IMR-90 (cell line): ENCODE results near the gene KCNK3.
"Not testable (repeated sequence)": the region's sequence is repeated elsewhere in the genome, so short reads cannot be mapped to it uniquely, and the experiment has no call there.

Source experiments
- BHLHE40 ChIP-seq: fragments of 150-350 bp; IDR thresholded peaks from 2 replicates; pipeline ENCODE4 v1.6.1; 2016; ENCODE audit warnings: mild to moderate bottlenecking, low read depth, low read length
- CEBPB ChIP-seq: IDR thresholded peaks from 2 replicates; pipeline ENCODE4 v1.6.1; 2012; ENCODE audit warnings: low read depth, low read length, improper control_type of control experiment
- MAFK ChIP-seq: IDR thresholded peaks from 2 replicates; pipeline ENCODE4 v1.6.1; 2012; ENCODE audit warnings: low read depth, low read length, improper control_type of control experiment
- MAZ ChIP-seq: IDR thresholded peaks from 2 replicates; pipeline ENCODE4 v1.6.1; 2012; ENCODE audit warnings: low read depth, mild to moderate bottlenecking, low read length, improper control_type of control experiment, moderate library complexity, borderline replicate concordance
- MXI1 ChIP-seq: IDR thresholded peaks from 2 replicates; pipeline ENCODE4 v1.6.1; 2012; ENCODE audit warnings: low read depth, mild to moderate bottlenecking, low read length, moderate library complexity, borderline replicate concordance
- NFE2L2 ChIP-seq: fragments of 150-350 bp; IDR thresholded peaks from 2 replicates; pipeline ENCODE4 v1.6.1; 2016; ENCODE audit warnings: low read depth, mild to moderate bottlenecking, low read length
- POLR2A ChIP-seq: IDR thresholded peaks from 2 replicates; pipeline ENCODE4 v1.6.1; 2012; ENCODE audit warnings: mild to moderate bottlenecking, low read depth, low read length
- RAD21 ChIP-seq: IDR thresholded peaks from 2 replicates; pipeline ENCODE4 v1.6.1; 2012; ENCODE audit warnings: low read length, improper control_type of control experiment
- RCOR1 ChIP-seq: IDR thresholded peaks from 2 replicates; pipeline ENCODE4 v1.6.1; 2012; ENCODE audit warnings: mild to moderate bottlenecking, low read length, improper control_type of control experiment; ENCODE audit not compliant: insufficient replicate concordance
- TF ChIP-seq, protein P1 (sequence below): conservative IDR thresholded peaks from 2 replicates; pipeline ENCODE4 v1.5.1; 2012; ENCODE audit warnings: mild to moderate bottlenecking, low read depth, low read length, improper control_type of control experiment
- TF ChIP-seq, protein P2 (sequence below): fragments of 150-350 bp; IDR thresholded peaks from 2 replicates; pipeline ENCODE4 v1.6.1; 2017; ENCODE audit warnings: mild to moderate bottlenecking, antibody characterized with exemption, low read length, low read depth

DNA sequence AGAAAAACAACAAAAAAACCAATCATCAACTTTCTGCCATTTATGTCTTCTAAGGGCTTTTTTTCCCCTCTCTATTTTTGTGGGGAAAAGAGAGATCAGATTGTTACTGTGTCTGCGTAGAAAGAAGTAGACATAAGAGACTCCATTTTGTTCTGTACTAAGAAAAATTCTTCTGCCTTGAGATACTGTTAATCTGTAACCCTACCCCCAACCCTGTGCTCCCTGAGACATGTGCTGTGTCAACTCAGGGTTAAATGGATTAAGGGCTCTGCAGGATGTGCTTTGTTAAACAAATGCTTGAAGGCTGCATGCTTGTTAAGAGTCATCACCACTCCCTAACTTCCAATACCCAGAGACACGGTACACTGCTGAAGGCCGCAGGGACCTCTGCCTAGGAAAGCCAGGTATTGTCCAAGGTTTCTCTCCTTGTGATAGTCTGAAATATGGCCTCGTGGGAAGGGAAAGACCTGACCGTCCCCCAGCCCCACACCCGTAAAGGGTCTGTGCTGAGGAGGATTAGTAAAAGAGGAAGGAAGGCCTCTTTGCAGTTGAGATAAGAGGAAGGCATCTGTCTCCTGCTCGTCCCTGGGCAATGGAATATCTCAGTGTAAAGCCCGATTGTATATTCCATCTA, 57.4 kb downstream of the KCNK3 start:
- TF ChIP-seq, protein P1, sequence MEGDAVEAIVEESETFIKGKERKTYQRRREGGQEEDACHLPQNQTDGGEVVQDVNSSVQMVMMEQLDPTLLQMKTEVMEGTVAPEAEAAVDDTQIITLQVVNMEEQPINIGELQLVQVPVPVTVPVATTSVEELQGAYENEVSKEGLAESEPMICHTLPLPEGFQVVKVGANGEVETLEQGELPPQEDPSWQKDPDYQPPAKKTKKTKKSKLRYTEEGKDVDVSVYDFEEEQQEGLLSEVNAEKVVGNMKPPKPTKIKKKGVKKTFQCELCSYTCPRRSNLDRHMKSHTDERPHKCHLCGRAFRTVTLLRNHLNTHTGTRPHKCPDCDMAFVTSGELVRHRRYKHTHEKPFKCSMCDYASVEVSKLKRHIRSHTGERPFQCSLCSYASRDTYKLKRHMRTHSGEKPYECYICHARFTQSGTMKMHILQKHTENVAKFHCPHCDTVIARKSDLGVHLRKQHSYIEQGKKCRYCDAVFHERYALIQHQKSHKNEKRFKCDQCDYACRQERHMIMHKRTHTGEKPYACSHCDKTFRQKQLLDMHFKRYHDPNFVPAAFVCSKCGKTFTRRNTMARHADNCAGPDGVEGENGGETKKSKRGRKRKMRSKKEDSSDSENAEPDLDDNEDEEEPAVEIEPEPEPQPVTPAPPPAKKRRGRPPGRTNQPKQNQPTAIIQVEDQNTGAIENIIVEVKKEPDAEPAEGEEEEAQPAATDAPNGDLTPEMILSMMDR, result not testable (repeated sequence)
- TF ChIP-seq MAZ, NFE2L2, POLR2A, BHLHE40, RCOR1, RAD21, MAFK, MXI1, CEBPB: not testable (repeated sequence)
- TF ChIP-seq, protein P2, sequence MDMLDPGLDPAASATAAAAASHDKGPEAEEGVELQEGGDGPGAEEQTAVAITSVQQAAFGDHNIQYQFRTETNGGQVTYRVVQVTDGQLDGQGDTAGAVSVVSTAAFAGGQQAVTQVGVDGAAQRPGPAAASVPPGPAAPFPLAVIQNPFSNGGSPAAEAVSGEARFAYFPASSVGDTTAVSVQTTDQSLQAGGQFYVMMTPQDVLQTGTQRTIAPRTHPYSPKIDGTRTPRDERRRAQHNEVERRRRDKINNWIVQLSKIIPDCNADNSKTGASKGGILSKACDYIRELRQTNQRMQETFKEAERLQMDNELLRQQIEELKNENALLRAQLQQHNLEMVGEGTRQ, result not testable (repeated sequence)
